Activated naive CD8-positive, alpha-beta T cell treated with anti-CD3 and anti-CD28 coated beads, Interleukin-2, amount 50 U/mL, for 24 hours (primary cell): ENCODE data around the gene L3MBTL4.
"Not testable (repeated sequence)": the region's sequence is repeated elsewhere in the genome, so short reads cannot be mapped to it uniquely, and the experiment has no call there.

Source experiments
- ATAC-seq: fragments of 150-1000 bp; cut with Tn5 transposase; one replicate; pipeline ENCODE4 v1.10.0; 2021
- DNase-seq: peaks from one replicate; pipeline ENCODE4 v3.0.0; 2021
- H3K27ac Mint-ChIP-seq: one replicate; pipeline ENCODE4 v1.8.0; 2021; ENCODE audit warnings: mild to moderate bottlenecking, mixed read lengths
- H3K27me3 Mint-ChIP-seq: one replicate; pipeline ENCODE4 v1.8.0; 2021; ENCODE audit warnings: mixed read lengths
- H3K36me3 Mint-ChIP-seq: one replicate; pipeline ENCODE4 v1.8.0; 2021; ENCODE audit warnings: low read depth, mixed read lengths
- H3K4me1 Mint-ChIP-seq: one replicate; pipeline ENCODE4 v1.8.0; 2021; ENCODE audit warnings: mixed read lengths
- H3K4me3 Mint-ChIP-seq: one replicate; pipeline ENCODE4 v1.8.0; 2021; ENCODE audit warnings: mild to moderate bottlenecking, moderate library complexity, mixed read lengths
- H3K9me3 Mint-ChIP-seq: one replicate; pipeline ENCODE4 v1.8.0; 2021; ENCODE audit warnings: mixed read lengths

Gene L3MBTL4

GRCh38 chr18:6279308-6279707, 135.4 kb downstream of the L3MBTL4 start:
- Mint-ChIP-seq H3K9me3 (no peaks in the 10 kb centered on the region), H3K4me1 (no peaks in the 10 kb centered on the region)

GRCh38 chr18:6273423-6273822, 141.3 kb downstream of the L3MBTL4 start:
- Mint-ChIP-seq H3K4me3 (no peak overlapping the region), H3K27ac (no peak overlapping the region), H3K27me3 (peaks cover 5% of the 10 kb centered on the region), H3K4me1 (peaks cover 5% of the 10 kb centered on the region), H3K9me3 (peaks cover 13% of the 10 kb centered on the region), H3K36me3 (peaks cover 2% of the 10 kb centered on the region)
- DNase-seq, result no peak
- no peak for ATAC-seq

More at GRCh38 chr18:6279308-6279707, 135.4 kb downstream of the L3MBTL4 start:
- DNase-seq (no peak), ATAC-seq (no peak)
- Mint-ChIP-seq H3K36me3 (no peaks in the 10 kb centered on the region), H3K27me3 (no peaks in the 10 kb centered on the region), H3K4me3 (no peak overlapping the region), H3K27ac (no peak overlapping the region)

GRCh38 chr18:6272144-6272543, 142.6 kb downstream of the L3MBTL4 start:
- peaks cover 13% of the 10 kb centered on the region for H3K9me3 Mint-ChIP-seq
- not testable (repeated sequence) for H3K27ac Mint-ChIP-seq, H3K36me3 Mint-ChIP-seq, DNase-seq, H3K4me3 Mint-ChIP-seq, ATAC-seq, H3K4me1 Mint-ChIP-seq, H3K27me3 Mint-ChIP-seq

DNA sequence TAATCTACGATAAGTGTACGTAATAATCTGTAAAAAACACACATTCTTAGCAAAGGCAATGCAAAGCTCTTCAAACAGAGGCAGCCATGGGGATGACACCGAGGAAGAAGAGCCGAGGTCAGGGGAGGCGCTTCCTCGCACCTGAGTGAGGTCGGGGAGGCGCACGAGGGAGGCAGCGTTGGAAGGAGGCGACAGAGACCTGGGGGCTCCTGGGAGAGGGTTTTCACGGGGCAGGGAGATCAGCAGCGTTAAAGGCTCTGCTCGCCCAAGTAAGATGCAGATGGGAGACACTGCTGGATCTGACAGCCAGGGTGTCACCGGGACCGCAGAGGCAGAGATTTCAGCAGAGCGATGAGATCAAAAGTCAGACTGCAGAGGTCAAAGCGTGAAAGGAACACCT, 143.1 kb downstream of the L3MBTL4 start:
- Mint-ChIP-seq H3K27me3 (peaks cover 5% of the 10 kb centered on the region), H3K4me1 (peaks cover 5% of the 10 kb centered on the region), H3K4me3 (no peak overlapping the region), H3K27ac (no peak overlapping the region), H3K9me3 (peaks cover 13% of the 10 kb centered on the region), H3K36me3 (peaks cover 2% of the 10 kb centered on the region)
- ATAC-seq (no peak), DNase-seq (no peak)

- H3K27ac Mint-ChIP-seq, result no peak overlapping the region
- peaks cover 5% of the 10 kb centered on the region for H3K27me3 Mint-ChIP-seq
- peaks cover 13% of the 10 kb centered on the region for H3K9me3 Mint-ChIP-seq
- peaks cover 5% of the 10 kb centered on the region for H3K4me1 Mint-ChIP-seq
- H3K4me3 Mint-ChIP-seq, result no peak overlapping the region
- peaks cover 2% of the 10 kb centered on the region for H3K36me3 Mint-ChIP-seq
- no peak for DNase-seq
- no peak for ATAC-seq
Measured at GRCh38 chr18:6270771-6271216, 143.9 kb downstream of the L3MBTL4 start.

DNA sequence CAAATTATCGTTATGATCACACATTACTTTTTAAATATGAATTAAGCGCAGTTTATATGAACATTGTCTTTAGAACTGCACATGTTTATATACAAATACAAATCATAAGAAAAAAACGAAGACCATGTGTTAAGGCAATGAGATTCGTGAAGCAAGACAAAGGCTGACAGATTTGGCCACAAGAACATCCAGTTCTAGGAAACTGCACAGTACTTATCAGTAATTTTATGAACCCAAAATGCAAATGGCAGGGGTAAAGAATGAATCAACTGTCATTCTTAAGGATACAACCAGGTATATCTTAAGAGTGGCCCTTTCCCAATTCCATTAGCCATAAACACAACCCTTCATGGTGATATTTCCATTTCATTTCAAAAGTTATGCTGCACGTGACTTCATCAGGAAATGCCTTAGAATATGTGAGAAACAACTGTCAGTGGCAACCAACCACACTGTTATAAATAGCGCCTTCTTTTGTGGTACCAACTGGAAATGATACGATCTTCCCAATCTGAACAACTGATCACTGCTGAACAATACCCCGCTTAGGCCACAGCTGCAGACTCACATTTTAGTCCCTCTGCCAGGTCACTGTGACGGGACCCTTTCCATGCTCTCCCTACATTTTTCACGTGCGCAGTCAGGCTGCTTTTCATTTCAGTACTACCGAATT, 144.9 kb downstream of the L3MBTL4 start:
- peaks cover 13% of the 10 kb centered on the region for H3K9me3 Mint-ChIP-seq
- peaks cover 2% of the 10 kb centered on the region for H3K36me3 Mint-ChIP-seq
- H3K4me3 Mint-ChIP-seq, result no peak overlapping the region
- no peak for DNase-seq
- H3K4me1 Mint-ChIP-seq, result peaks cover 5% of the 10 kb centered on the region
- ATAC-seq, result no peak
- H3K27me3 Mint-ChIP-seq, result peaks cover 5% of the 10 kb centered on the region
- H3K27ac Mint-ChIP-seq, result no peak overlapping the region

- H3K27me3 Mint-ChIP-seq, result peaks cover 3% of the 10 kb centered on the region
- DNase-seq (no peak), ATAC-seq (no peak)
- H3K36me3 Mint-ChIP-seq, result peaks cover 2% of the 10 kb centered on the region
- no peak overlapping the region for H3K4me3 Mint-ChIP-seq
- no peak overlapping the region for H3K27ac Mint-ChIP-seq
- H3K9me3 Mint-ChIP-seq, result peaks cover 8% of the 10 kb centered on the region
- peaks cover 5% of the 10 kb centered on the region for H3K4me1 Mint-ChIP-seq
Measured at GRCh38 chr18:6266212-6266611, 148.5 kb downstream of the L3MBTL4 start.

DNA sequence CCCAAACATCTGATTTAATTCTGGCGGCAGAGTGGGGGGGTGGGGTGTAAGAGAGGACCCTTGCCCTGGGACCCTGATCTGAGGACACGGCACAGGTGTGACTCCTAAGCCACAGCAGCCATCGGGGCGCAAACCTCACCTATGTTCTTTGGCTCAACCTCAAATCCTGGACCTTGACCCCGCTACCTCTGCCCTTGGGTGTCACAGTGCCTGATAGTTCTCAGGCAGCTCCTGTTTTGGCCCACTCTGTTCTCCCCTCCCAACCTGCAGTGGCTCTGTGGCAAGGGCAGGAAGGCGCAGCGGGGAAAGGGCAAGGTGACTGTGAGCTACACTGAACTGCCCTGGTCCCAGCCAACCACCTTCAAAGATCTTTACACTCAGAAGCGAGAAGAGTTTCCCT, 152.8 kb downstream of the L3MBTL4 start:
- H3K4me3 Mint-ChIP-seq, result no peak overlapping the region
- H3K36me3 Mint-ChIP-seq, result peaks cover 8% of the 10 kb centered on the region
- no peaks in the 10 kb centered on the region for H3K27me3 Mint-ChIP-seq
- no peaks in the 10 kb centered on the region for H3K4me1 Mint-ChIP-seq
- ATAC-seq, result no peak
- peaks cover 21% of the 10 kb centered on the region for H3K9me3 Mint-ChIP-seq
- H3K27ac Mint-ChIP-seq, result no peak overlapping the region
- DNase-seq, result no peak

DNA sequence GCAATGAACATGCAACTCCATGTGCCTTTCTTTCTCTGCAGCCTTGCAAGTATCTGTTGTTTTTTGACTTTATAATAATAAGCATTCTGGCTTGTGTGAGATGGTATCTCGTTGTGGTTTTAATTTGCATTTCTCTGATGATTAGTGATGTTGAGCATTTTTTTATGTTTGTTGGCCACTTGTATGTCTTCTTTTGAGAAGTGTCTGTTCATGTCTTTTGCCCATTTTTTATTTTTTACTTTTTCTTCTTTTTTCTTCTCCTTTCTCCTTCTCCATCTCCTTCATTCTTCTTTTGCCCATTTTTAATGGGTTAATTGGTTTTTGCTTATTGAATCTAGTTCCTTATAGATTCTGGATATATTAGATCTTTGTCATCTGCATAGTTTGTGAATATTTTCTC, 155.4 kb downstream of the L3MBTL4 start:
- DNase-seq, H3K4me1 Mint-ChIP-seq, H3K36me3 Mint-ChIP-seq, H3K27ac Mint-ChIP-seq, H3K4me3 Mint-ChIP-seq, ATAC-seq, H3K27me3 Mint-ChIP-seq: not testable (repeated sequence)
- H3K9me3 Mint-ChIP-seq, result peaks cover 21% of the 10 kb centered on the region

DNA sequence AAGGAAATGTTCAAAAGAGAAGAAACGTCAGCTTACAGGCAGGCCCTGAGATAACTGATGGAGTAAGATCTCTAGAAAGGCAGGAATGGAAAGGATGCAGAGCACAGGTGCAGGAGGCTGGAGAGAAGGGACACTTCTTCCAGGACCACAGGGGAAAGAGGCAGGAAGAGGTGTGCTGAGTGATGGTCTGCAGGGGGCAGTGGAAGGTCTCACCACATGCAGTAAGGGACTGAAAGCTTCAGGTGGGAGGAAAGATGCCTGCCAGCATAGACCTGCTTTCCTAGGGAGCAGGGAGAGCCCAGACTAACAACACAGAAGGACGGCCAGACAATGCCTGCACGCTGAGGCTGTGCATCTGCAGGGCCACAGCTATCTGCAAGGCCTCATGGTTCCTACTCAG, 156.8 kb downstream of the L3MBTL4 start:
- DNase-seq (no peak), ATAC-seq (no peak)
- no peak overlapping the region for H3K4me3 Mint-ChIP-seq
- no peak overlapping the region for H3K27ac Mint-ChIP-seq
- H3K27me3 Mint-ChIP-seq, result no peaks in the 10 kb centered on the region
- peaks cover 8% of the 10 kb centered on the region for H3K36me3 Mint-ChIP-seq
- peaks cover 5% of the 10 kb centered on the region for H3K4me1 Mint-ChIP-seq
- H3K9me3 Mint-ChIP-seq, result peaks cover 21% of the 10 kb centered on the region

GRCh38 chr18:6256521-6256920, 158.2 kb downstream of the L3MBTL4 start:
- Mint-ChIP-seq H3K27ac (no peak overlapping the region), H3K4me3 (no peak overlapping the region), H3K27me3 (no peaks in the 10 kb centered on the region), H3K36me3 (peaks cover 8% of the 10 kb centered on the region), H3K9me3 (peaks cover 21% of the 10 kb centered on the region), H3K4me1 (peaks cover 5% of the 10 kb centered on the region)
- ATAC-seq (no peak), DNase-seq (no peak)

GRCh38 chr18:6255886-6256285, 158.8 kb downstream of the L3MBTL4 start:
- DNase-seq (no peak), ATAC-seq (no peak)
- peaks cover 5% of the 10 kb centered on the region for H3K4me1 Mint-ChIP-seq
- no peaks in the 10 kb centered on the region for H3K27me3 Mint-ChIP-seq
- peaks cover 21% of the 10 kb centered on the region for H3K9me3 Mint-ChIP-seq
- H3K27ac Mint-ChIP-seq, result no peak overlapping the region
- H3K36me3 Mint-ChIP-seq, result peaks cover 8% of the 10 kb centered on the region
- H3K4me3 Mint-ChIP-seq, result no peak overlapping the region

DNA sequence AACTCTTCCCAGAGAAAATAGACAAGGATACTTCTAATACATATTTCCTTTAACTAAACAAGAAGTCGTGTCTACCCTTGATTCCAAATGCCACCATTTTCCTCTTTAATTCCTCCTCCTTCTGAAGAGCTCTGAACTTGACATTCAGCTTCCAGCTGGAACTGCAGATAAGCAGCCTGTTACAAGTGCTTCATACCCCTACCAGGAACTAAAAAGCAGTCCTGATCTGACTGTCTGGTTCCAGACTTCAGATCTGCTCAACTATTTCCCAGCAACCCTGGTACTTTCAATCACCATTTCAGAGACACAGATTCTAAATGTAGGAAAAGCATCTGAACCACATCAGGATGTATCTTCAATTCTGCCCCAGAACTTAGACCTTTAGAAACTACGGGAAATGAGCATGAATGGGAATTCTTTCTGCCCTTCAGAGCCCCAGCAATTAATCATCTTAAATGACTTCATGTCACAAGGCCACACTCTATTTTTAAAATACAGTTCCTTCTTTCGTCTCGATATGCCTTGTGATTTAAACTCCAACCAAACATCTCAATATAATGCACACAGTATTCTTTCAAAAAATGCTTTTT, 159.5 kb downstream of the L3MBTL4 start:
- Mint-ChIP-seq H3K9me3 (peaks cover 20% of the 10 kb centered on the region), H3K27ac (no peak overlapping the region), H3K36me3 (peaks cover 8% of the 10 kb centered on the region), H3K27me3 (no peaks in the 10 kb centered on the region), H3K4me1 (peaks cover 5% of the 10 kb centered on the region), H3K4me3 (no peak overlapping the region)
- DNase-seq (no peak), ATAC-seq (no peak)

DNA sequence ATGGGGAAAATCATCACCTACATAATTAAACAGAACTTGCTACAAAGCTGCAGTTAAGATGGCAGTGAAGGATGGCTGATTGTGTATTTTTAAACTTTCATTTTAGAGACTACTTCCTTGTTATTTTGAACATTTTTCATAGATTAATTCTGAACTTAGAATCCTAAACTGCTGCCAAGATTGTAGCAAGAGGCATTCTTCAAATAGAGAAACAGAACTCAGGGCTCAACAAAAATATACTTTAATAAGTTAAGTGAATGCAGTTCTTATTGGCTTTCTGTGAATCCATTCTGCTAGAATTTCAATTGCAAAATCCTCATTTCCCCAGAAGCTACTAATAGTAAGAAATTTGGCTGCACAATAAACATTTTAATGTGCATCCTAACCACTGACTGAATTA, 160.3 kb downstream of the L3MBTL4 start:
- H3K27me3 Mint-ChIP-seq, result no peaks in the 10 kb centered on the region
- H3K27ac Mint-ChIP-seq, result no peak overlapping the region
- ATAC-seq, result no peak
- DNase-seq, result no peak
- H3K4me1 Mint-ChIP-seq, result peaks cover 5% of the 10 kb centered on the region
- H3K36me3 Mint-ChIP-seq, result peaks cover 6% of the 10 kb centered on the region
- no peak overlapping the region for H3K4me3 Mint-ChIP-seq
- peaks cover 14% of the 10 kb centered on the region for H3K9me3 Mint-ChIP-seq

- Mint-ChIP-seq H3K4me1 (peaks cover 2% of the 10 kb centered on the region), H3K27me3 (no peaks in the 10 kb centered on the region), H3K27ac (no peak overlapping the region), H3K9me3 (peaks cover 7% of the 10 kb centered on the region), H3K4me3 (no peak overlapping the region), H3K36me3 (no peaks in the 10 kb centered on the region)
- DNase-seq (no peak), ATAC-seq (no peak)
Measured at GRCh38 chr18:6251084-6251483, 163.6 kb downstream of the L3MBTL4 start.
